H1 (cell line): ENCODE results near the gene CYTL1. TPM values are rescaled to one million over a fixed set of nuclear protein-coding genes. Genes with fewer than 3 reads are reported as not detected.

Source experiments
- CTCF ChIA-PET: fragments of 300-600 bp; sonication (Branson Sonifier 250); formaldehyde crosslinking; loops from one replicate; lab custom pipeline; 2021; ENCODE audit not compliant: partially characterized antibody; lab: Charles Lee
- POLR2A ChIA-PET: fragments of 300-600 bp; sonication (Branson Sonifier 250); formaldehyde crosslinking; loops from one replicate; lab custom pipeline; 2021; ENCODE audit warnings: inconsistent platforms; ENCODE audit not compliant: partially characterized antibody; lab: Charles Lee
- DNase-seq, 2 experiments: peaks; one replicate each; pipeline versions ENCODE4 v3.0.0 to v3.0.0-alpha.2; 2010 to 2022; ENCODE audit warnings: low spot score in 2 of 2, low read depth in 1 of 2, mixed read lengths in 1 of 2
- FAIRE-seq: peaks from 2 replicates; lab custom pipeline; 2011; peaks lifted over from hg19 to GRCh38; lab: Jason Lieb, UNC
- H2AFZ ChIP-seq: 2 replicates; pipeline ENCODE4 v1.8.1; 2012; ENCODE audit warnings: low read length, inconsistent platforms
- H2AK5ac ChIP-seq: 2 replicates; pipeline ENCODE4 v1.6.1; 2013; ENCODE audit warnings: low read depth, low read length
- H2BK120ac ChIP-seq: replicated peaks from 2 replicates; pipeline ENCODE3; 2013; ENCODE audit warnings: low read depth, low read length, inconsistent platforms
- H2BK12ac ChIP-seq: 2 replicates; pipeline ENCODE4 v1.6.1; 2013; ENCODE audit warnings: low read depth, low read length
- H2BK15ac ChIP-seq: 2 replicates; pipeline ENCODE4 v1.6.1; 2013; ENCODE audit warnings: low read length
- H2BK20ac ChIP-seq: 2 replicates; pipeline ENCODE4 v1.6.1; 2013; ENCODE audit warnings: low read length
- H2BK5ac ChIP-seq: 2 replicates; pipeline ENCODE4 v1.6.1; 2013; ENCODE audit warnings: low read depth, low read length
- H3K14ac ChIP-seq: 2 replicates; pipeline ENCODE4 v1.6.1; 2013; ENCODE audit warnings: inconsistent platforms; ENCODE audit not compliant: insufficient read length
- H3K18ac ChIP-seq: 2 replicates; pipeline ENCODE4 v1.6.1; 2013; ENCODE audit warnings: low read length; ENCODE audit errors: extremely low read depth
- H3K23ac ChIP-seq: 2 replicates; pipeline ENCODE4 v1.6.1; 2013; ENCODE audit warnings: inconsistent platforms; ENCODE audit not compliant: insufficient read length
- H3K23me2 ChIP-seq: 2 replicates; pipeline ENCODE4 v1.6.1; 2013; ENCODE audit warnings: low read depth, low read length
- H3K27ac ChIP-seq: 2 replicates; pipeline ENCODE4 v1.6.1; 2011; ENCODE audit warnings: low read depth, low read length, inconsistent platforms
- H3K27me3 ChIP-seq, 4 experiments: replicated peaks in 1 of 4; 1 replicate in 1 of 4; 2 replicates in 3 of 4; pipeline versions ENCODE4 v1.6.1 to v1.8.1; 2011 to 2013; ENCODE audit warnings: low read length in 3 of 4, mild to moderate bottlenecking in 3 of 4, inconsistent platforms in 2 of 4, mixed read lengths in 2 of 4, moderate library complexity in 1 of 4; ENCODE audit not compliant: control insufficient read depth in 3 of 4, insufficient read depth in 3 of 4; ENCODE audit errors: extremely low read depth in 1 of 4
- H3K36me3 ChIP-seq, 4 experiments: 2 replicates each; pipeline versions ENCODE4 v1.6.1 to v1.8.1; 2011 to 2013; ENCODE audit warnings: mild to moderate bottlenecking in 4 of 4, low read length in 3 of 4, moderate library complexity in 2 of 4, control low read depth in 1 of 4, inconsistent platforms in 1 of 4; ENCODE audit not compliant: insufficient read depth in 4 of 4, control insufficient read depth in 2 of 4
- H3K4ac ChIP-seq: replicated peaks from 2 replicates; pipeline ENCODE3; 2013; ENCODE audit warnings: low read length, low read depth, mixed read lengths, inconsistent platforms; ENCODE audit not compliant: insufficient read length
- H3K4me1 ChIP-seq, 4 experiments: replicated peaks in 1 of 4; 1 replicate in 1 of 4; 2 replicates in 3 of 4; pipeline versions ENCODE4 v1.6.1 to v1.8.1; 2011 to 2013; ENCODE audit warnings: low read length in 3 of 4, inconsistent platforms in 2 of 4, mixed read lengths in 1 of 4; ENCODE audit not compliant: insufficient read depth in 4 of 4, control insufficient read depth in 3 of 4
- H3K4me2 ChIP-seq, 2 experiments: 2 replicates each; pipeline versions ENCODE4 v1.6.1 to v1.8.1; 2011 to 2013; ENCODE audit warnings: low read depth in 2 of 2, low read length in 2 of 2, control low read depth in 1 of 2, inconsistent platforms in 1 of 2, mild to moderate bottlenecking in 1 of 2; ENCODE audit not compliant: insufficient read depth in 1 of 2
- H3K4me3 ChIP-seq, 4 experiments: fragments of 200-600, 300-600 bp in 1 of 4; sonication (generic), shearing (Covaris generic), sonication (Bioruptor Twin) in 1 of 4; 2 replicates each; pipeline versions ENCODE4 v1.5.1 to v1.8.1; 2011 to 2016; ENCODE audit warnings: low read length in 4 of 4, low read depth in 3 of 4, control low read depth in 2 of 4, inconsistent platforms in 2 of 4, mild to moderate bottlenecking in 2 of 4, mixed read lengths in 1 of 4, moderate library complexity in 1 of 4; ENCODE audit not compliant: insufficient read depth in 2 of 4; ENCODE audit errors: extremely low read depth in 1 of 4
- H3K56ac ChIP-seq: replicated peaks from 2 replicates; pipeline ENCODE3; 2013; ENCODE audit warnings: low read depth, mild to moderate bottlenecking, mixed read lengths, low read length, inconsistent platforms; ENCODE audit not compliant: insufficient read length
- H3K79me1 ChIP-seq: 2 replicates; pipeline ENCODE4 v1.6.1; 2013; ENCODE audit warnings: low read depth, low read length, control low read depth
- H3K79me2 ChIP-seq, 2 experiments: 2 replicates each; pipeline versions ENCODE4 v1.6.1 to v1.8.1; 2012 to 2013; ENCODE audit warnings: low read length in 2 of 2, mild to moderate bottlenecking in 2 of 2, inconsistent platforms in 1 of 2; ENCODE audit not compliant: insufficient read depth in 2 of 2, control insufficient read depth in 1 of 2
- H3K9ac ChIP-seq, 4 experiments: replicated peaks in 1 of 4; 1 replicate in 1 of 4; 2 replicates in 3 of 4; pipeline versions ENCODE4 v1.6.1 to v1.8.1; 2011 to 2013; ENCODE audit warnings: low read depth in 3 of 4, low read length in 3 of 4, control low read depth in 2 of 4, mild to moderate bottlenecking in 2 of 4, moderate library complexity in 2 of 4, inconsistent platforms in 1 of 4; ENCODE audit errors: extremely low read depth in 1 of 4
- H3K9me3 ChIP-seq, 2 experiments: 2 replicates each; pipeline versions ENCODE4 v1.6.1 to v1.8.1; 2012 to 2013; ENCODE audit warnings: mild to moderate bottlenecking in 2 of 2, moderate library complexity in 2 of 2, control low read depth in 1 of 2, inconsistent platforms in 1 of 2, low read depth in 1 of 2, low read length in 1 of 2, mixed read lengths in 1 of 2; ENCODE audit not compliant: insufficient read depth in 2 of 2
- H4K20me1 ChIP-seq, 2 experiments: replicated peaks in 1 of 2; 2 replicates each; pipeline versions ENCODE3 to v1.8.1; 2011 to 2013; ENCODE audit warnings: inconsistent platforms in 2 of 2, low read length in 2 of 2, mild to moderate bottlenecking in 1 of 2; ENCODE audit not compliant: insufficient read depth in 2 of 2, control insufficient read depth in 1 of 2
- H4K5ac ChIP-seq: 2 replicates; pipeline ENCODE4 v1.6.1; 2013; ENCODE audit warnings: low read length, low read depth, mixed read lengths, inconsistent platforms; ENCODE audit not compliant: insufficient read length
- H4K8ac ChIP-seq: 2 replicates; pipeline ENCODE4 v1.8.0; 2013; ENCODE audit warnings: mild to moderate bottlenecking, moderate library complexity, low read length, inconsistent platforms; ENCODE audit not compliant: insufficient read depth; ENCODE audit errors: extremely low read depth
- H4K91ac ChIP-seq: replicated peaks from 2 replicates; pipeline ENCODE3; 2013; ENCODE audit warnings: low read length, mixed read lengths, inconsistent platforms; ENCODE audit not compliant: insufficient read length
- ASH2L ChIP-seq: fragments of 200-600, 300-600 bp; sonication (generic); IDR thresholded peaks from one replicate; pipeline ENCODE4 v1.7.1; 2017; ENCODE audit warnings: low read length
- CHD2 ChIP-seq: IDR thresholded peaks from 2 replicates; pipeline ENCODE4 v1.6.1; 2012; ENCODE audit warnings: low read length, improper control_type of control experiment
- CTBP2 ChIP-seq: IDR thresholded peaks from 2 replicates; pipeline ENCODE4 v1.7.0; 2011; ENCODE audit warnings: borderline replicate concordance, mild to moderate bottlenecking, moderate library complexity, mixed read lengths, low read length; ENCODE audit not compliant: insufficient read depth, insufficient read length
- EP300 ChIP-seq, 2 experiments: IDR thresholded peaks; 1 replicate in 1 of 2; 2 replicates in 1 of 2; pipeline ENCODE4 v1.6.1; 2011 to 2012; ENCODE audit warnings: low read depth in 2 of 2, low read length in 2 of 2, mild to moderate bottlenecking in 2 of 2, borderline replicate concordance in 1 of 2, inconsistent platforms in 1 of 2, moderate library complexity in 1 of 2
- GABPA ChIP-seq: IDR thresholded peaks from 2 replicates; pipeline ENCODE4 v1.6.1; 2011; ENCODE audit warnings: mild to moderate bottlenecking, low read length, moderate library complexity, borderline replicate concordance; ENCODE audit not compliant: insufficient read depth
- NRF1 ChIP-seq: IDR thresholded peaks from 2 replicates; pipeline ENCODE4 v1.6.1; 2011; ENCODE audit warnings: mild to moderate bottlenecking, low read depth, low read length, improper control_type of control experiment
- RNF2 ChIP-seq: fragments of 200-900, 300-1000 bp; sonication (generic); IDR thresholded peaks from 2 replicates; pipeline ENCODE4 v1.7.1; 2016; ENCODE audit warnings: borderline replicate concordance, low read depth, mild to moderate bottlenecking, antibody characterized with exemption, low read length; ENCODE audit not compliant: poor library complexity, severe bottlenecking; ENCODE audit errors: missing control alignments
- SIN3A ChIP-seq, 2 experiments: IDR thresholded peaks in 1 of 2; conservative IDR thresholded peaks in 1 of 2; 2 replicates each; pipeline ENCODE4 v1.6.1; 2011 to 2012; ENCODE audit warnings: low read length in 2 of 2, improper control_type of control experiment in 1 of 2, low read depth in 1 of 2, mild to moderate bottlenecking in 1 of 2
- SIX5 ChIP-seq: IDR thresholded peaks from 2 replicates; pipeline ENCODE4 v1.6.1; 2011; ENCODE audit warnings: mild to moderate bottlenecking, low read depth, low read length
- SP4 ChIP-seq: IDR thresholded peaks from 2 replicates; pipeline ENCODE4 v1.6.1; 2012; ENCODE audit warnings: low read length, inconsistent platforms
- TAF7 ChIP-seq: optimal IDR thresholded peaks from 2 replicates; pipeline ENCODE3; 2011; ENCODE audit warnings: low read depth, mild to moderate bottlenecking, inconsistent platforms, low read length, moderate library complexity, borderline replicate concordance
- TCF12 ChIP-seq: IDR thresholded peaks from 2 replicates; pipeline ENCODE4 v1.6.1; 2011; ENCODE audit warnings: low read depth, mild to moderate bottlenecking, low read length
- WGBS, 2 experiments: shearing (Covaris generic) in 1 of 2; methylation state at CpG; one replicate each; pipeline versions ENCODE4 v1.1.6 to v1.1.7; 2013 to 2015; ENCODE audit warnings: low lambda C conversion rate in 2 of 2, mixed read lengths in 2 of 2, inconsistent platforms in 1 of 2, low coverage in 1 of 2, missing lambda C conversion rate in 1 of 2; ENCODE audit not compliant: insufficient replicate concordance in 2 of 2, insufficient coverage in 1 of 2, insufficient read length in 1 of 2; ENCODE audit errors: extremely low coverage in 1 of 2, missing lambda C conversion rate in 1 of 2; 5-methylcytosine and 5-hydroxymethylcytosine counted together
- polyA plus RNA-seq, 7 experiments: library from polyadenylated mRNA; depleted of rRNA in 3 of 7; stranded (reverse) in 5 of 7; unstranded in 2 of 7; fragments of >200 nt in 5 of 7; fragments of 200-250 nt in 2 of 7; gene quantifications; 1 replicate in 5 of 7; 2 replicates in 1 of 7; 4 replicates in 1 of 7; pipeline versions ENCODE4 v1.2.1 to v1.2.3, GENCODE V29; 2011 to 2013; ENCODE audit warnings: missing spikeins in 2 of 7, mixed read lengths in 2 of 7
- total RNA-seq: library from RNA; stranded (reverse); fragmentation: NEBNext Ultra II Directional; extraction: Animal tissue kit (Norgen Biotek cat#: 25700); gene quantifications from 2 replicates; pipeline ENCODE4 v1.2.1, GENCODE V29; 2021
- TF ChIP-seq, protein P1 (sequence below): IDR thresholded peaks from 2 replicates; pipeline ENCODE4 v1.6.1; 2012; ENCODE audit warnings: inconsistent platforms

The CYTL1 gene
- total and polyA plus RNA-seq, 2 of the 8 experiments (the other 6 are each of a cell fraction or from before 2014, with no cell fraction given): 8.6 to 9.8 TPM

DNA sequence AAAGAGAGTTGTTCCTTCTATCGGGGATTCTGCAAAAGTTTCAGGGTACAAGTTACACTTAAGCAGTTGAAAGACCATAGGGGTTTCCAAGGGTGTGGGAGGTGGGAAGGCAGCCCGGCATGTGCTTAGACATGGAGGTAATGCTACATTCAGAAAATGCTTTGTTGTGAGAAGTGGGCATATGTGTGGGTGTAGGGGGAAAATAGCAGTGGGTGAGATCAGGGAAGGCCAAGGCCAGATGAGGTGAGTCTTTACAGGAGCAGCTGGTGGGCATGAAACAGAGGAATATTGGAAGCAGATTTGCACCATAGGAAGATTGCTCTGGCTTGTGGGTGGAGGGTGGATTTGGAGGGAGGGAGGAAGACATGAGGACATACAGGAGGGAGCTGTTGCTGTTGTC lies 8.3 kb downstream of the CYTL1 start:
- Histone ChIP-seq H3K27me3 (no peaks in the 10 kb centered on the region), H3K56ac (no peak overlapping the region), H3K27ac (no peak overlapping the region), H3K4me1 (no peaks in the 10 kb centered on the region), H3K23me2 (no peaks in the 10 kb centered on the region), H3K9me3 (no peaks in the 10 kb centered on the region), H3K36me3 (no peaks in the 10 kb centered on the region), H3K4ac (no peak overlapping the region), H2BK5ac (no peak overlapping the region), H3K18ac (no peak overlapping the region), H3K23ac (no peak overlapping the region), H4K8ac (no peak overlapping the region), H3K4me3 (no peak overlapping the region), H3K79me1 (no peaks in the 10 kb centered on the region), H3K79me2 (no peaks in the 10 kb centered on the region), H3K14ac (no peak overlapping the region), H3K4me2 (no peak overlapping the region), H4K91ac (no peak overlapping the region), H2AFZ (no peak overlapping the region), H2BK20ac (no peak overlapping the region), H2BK120ac (no peak overlapping the region), H2AK5ac (no peak overlapping the region), H4K5ac (no peak overlapping the region), H4K20me1 (no peaks in the 10 kb centered on the region), H3K9ac (no peak overlapping the region), H2BK12ac (no peak overlapping the region), H2BK15ac (no peak overlapping the region)
- CTCF ChIA-PET: interaction anchor here (1.3 to 1.4 kb wide), 2 partner anchors 17 to 449 kb away, joined by 4 read pairs; no protein-coding TSS in a partner anchor
- DNase-seq (no peak), FAIRE-seq (no peak)
- WGBS, 2 experiments: 90% methylated on average over 2 of the region's 2 CpGs; no CpG with 5 or more reads in 1 of the 2 experiments
- POLR2A ChIA-PET: no interaction called here
- TF ChIP-seq, protein P1, sequence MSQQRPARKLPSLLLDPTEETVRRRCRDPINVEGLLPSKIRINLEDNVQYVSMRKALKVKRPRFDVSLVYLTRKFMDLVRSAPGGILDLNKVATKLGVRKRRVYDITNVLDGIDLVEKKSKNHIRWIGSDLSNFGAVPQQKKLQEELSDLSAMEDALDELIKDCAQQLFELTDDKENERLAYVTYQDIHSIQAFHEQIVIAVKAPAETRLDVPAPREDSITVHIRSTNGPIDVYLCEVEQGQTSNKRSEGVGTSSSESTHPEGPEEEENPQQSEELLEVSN: no peak
- TF ChIP-seq NRF1: no peak
- no peak for TF ChIP-seq GABPA
- no peak for TF ChIP-seq ASH2L
- TF ChIP-seq CTBP2: no peak
- no peak for TF ChIP-seq CHD2
- TF ChIP-seq SIX5: no peak
- no peak for TF ChIP-seq SIN3A (conservative IDR thresholded peaks at IDR 0.05 in 1 of 2, IDR thresholded peaks at IDR 0.05 in 1 of 2; ENCODE audit: low read depth in 1 of 2, low read length in 2 of 2)
- TF ChIP-seq TAF7: no peak
- no peak for TF ChIP-seq SP4
- no peak for TF ChIP-seq RNF2
- no peak for TF ChIP-seq TCF12
- TF ChIP-seq EP300 (IDR thresholded peaks at IDR 0.05; ENCODE audit: borderline replicate concordance in 1 of 2, low read depth in 2 of 2, low read length in 2 of 2): no peak
